ENCODE results near the gene PSENEN. TPM values are rescaled to one million over a fixed set of nuclear protein-coding genes. Genes with fewer than 3 reads are reported as not detected.
A peak's percentile ranks its signal among the peaks of the same experiment; 100 is the strongest.

The PSENEN gene
- total RNA-seq, 1 experiment from 2014 or later, result 42.9 TPM

DNA sequence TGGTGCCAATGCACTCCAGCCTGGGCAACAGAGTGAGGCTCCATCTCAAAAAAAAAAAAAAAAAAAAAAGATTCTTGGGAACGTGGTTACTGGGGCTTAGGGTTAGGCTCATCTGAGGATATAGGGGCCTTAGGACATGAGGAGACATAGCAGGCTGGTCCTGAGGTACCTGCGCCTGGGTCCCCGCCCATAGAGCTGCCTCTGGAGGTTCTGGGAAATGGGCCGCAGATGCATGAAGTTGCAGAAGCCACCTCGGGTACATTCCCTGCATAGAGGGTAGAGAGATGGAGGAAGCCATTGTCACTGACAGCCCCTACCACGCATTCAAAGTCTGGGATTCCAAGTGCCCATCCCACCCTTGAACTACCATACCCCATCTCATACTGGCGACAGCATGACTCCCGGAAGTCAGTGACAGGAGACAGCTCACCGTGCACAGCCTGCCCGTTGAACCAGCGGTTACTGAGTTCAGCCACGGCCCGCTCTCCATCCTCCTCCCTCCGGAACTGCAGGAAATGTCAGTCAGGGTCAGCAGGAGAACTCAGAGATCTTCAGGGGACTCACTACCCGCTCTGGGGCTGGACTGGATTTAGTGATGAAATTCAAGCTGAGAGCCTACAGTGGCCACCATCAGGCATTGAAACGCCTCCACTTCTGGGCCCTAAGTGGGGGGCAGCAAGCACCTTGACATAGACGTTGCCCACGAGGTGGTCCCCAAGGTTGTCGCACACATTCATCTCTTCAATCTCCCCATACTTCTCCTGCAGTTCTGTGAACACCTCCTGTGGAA, 1.6 kb upstream of the PSENEN start:
- Histone ChIP-seq H3K4me3 (ENCODE audit: low read length) (peak overlapping the region; percentile 90; the same call in 1 of the 2 replicates), H3K4me1 (ENCODE audit: insufficient read depth, low read length) (peaks cover 22% of the 10 kb centered on the region), H3K27me3 (ENCODE audit: low read length) (no peaks in the 10 kb centered on the region), H3K9ac (ENCODE audit: low read length) (no peak overlapping the region), H4K20me1 (ENCODE audit: low read length) (no peaks in the 10 kb centered on the region), H3K27ac (ENCODE audit: low read length) (no peak overlapping the region), H3K9me3 (ENCODE audit: low read length) (no peaks in the 10 kb centered on the region), H3K9me2 (replicated peaks; ENCODE audit: low read length) (no peaks in the 10 kb centered on the region), H2AFZ (ENCODE audit: low read length) (no peak overlapping the region), H3K4me2 (ENCODE audit: low read length) (peak overlapping the region; percentile 88), H3K36me3 (ENCODE audit: low read depth, low read length) (no peaks in the 10 kb centered on the region), H3F3A (ENCODE audit: low read length, unreplicated experiment) (no peaks in the 10 kb centered on the region), H3K79me2 (ENCODE audit: low read length) (peaks cover 18% of the 10 kb centered on the region)
- DNase-seq, result no peak
- ATAC-seq, result no peak
- no TSS peak for BruUV-seq (replicated peaks)
- ChIA-PET CTCF (no interaction called here), POLR2A (ENCODE audit: unreplicated experiment) (no interaction called here)
- TF ChIP-seq EZH2phosphoT487 (IDR thresholded peaks at IDR 0.05; ENCODE audit: borderline replicate concordance, low read length) (no peak), EZH2 (IDR thresholded peaks at IDR 0.05; ENCODE audit: low read length, unreplicated experiment) (no peak)
- TF ChIP-seq, protein P1, sequence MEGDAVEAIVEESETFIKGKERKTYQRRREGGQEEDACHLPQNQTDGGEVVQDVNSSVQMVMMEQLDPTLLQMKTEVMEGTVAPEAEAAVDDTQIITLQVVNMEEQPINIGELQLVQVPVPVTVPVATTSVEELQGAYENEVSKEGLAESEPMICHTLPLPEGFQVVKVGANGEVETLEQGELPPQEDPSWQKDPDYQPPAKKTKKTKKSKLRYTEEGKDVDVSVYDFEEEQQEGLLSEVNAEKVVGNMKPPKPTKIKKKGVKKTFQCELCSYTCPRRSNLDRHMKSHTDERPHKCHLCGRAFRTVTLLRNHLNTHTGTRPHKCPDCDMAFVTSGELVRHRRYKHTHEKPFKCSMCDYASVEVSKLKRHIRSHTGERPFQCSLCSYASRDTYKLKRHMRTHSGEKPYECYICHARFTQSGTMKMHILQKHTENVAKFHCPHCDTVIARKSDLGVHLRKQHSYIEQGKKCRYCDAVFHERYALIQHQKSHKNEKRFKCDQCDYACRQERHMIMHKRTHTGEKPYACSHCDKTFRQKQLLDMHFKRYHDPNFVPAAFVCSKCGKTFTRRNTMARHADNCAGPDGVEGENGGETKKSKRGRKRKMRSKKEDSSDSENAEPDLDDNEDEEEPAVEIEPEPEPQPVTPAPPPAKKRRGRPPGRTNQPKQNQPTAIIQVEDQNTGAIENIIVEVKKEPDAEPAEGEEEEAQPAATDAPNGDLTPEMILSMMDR (conservative IDR thresholded peaks at IDR 0.05; ENCODE audit: low read depth, low read length), result no peak
- intact Hi-C loops (cut with micrococcal nuclease), result loop anchor here (2.0 kb wide), 1 partner anchor 27 kb away; no protein-coding TSS in a partner anchor

- H3K9me3 ChIP-seq (ENCODE audit: low read length), result no peaks in the 10 kb centered on the region
- peak overlapping the region; percentile 88 for H2AFZ ChIP-seq (ENCODE audit: low read length)
- TSS peak; percentile 70 for BruUV-seq (replicated peaks)
- H3K4me3 ChIP-seq (ENCODE audit: low read length), result peak overlapping the region; percentile 90
- POLR2A ChIA-PET (ENCODE audit: unreplicated experiment), result interaction anchor here (0.7 kb wide), 1 partner anchor 32 kb away, joined by 7 read pairs; no protein-coding TSS in a partner anchor
- peaks cover 23% of the 10 kb centered on the region for H3K79me2 ChIP-seq (ENCODE audit: low read length)
- DNase-seq (peak; percentile 90), ATAC-seq (peak; percentile 56)
- intact Hi-C loops (cut with micrococcal nuclease), result loop anchor here (2.0 kb wide), 1 partner anchor 28 kb away; no protein-coding TSS in a partner anchor
- no peaks in the 10 kb centered on the region for H3K27me3 ChIP-seq (ENCODE audit: low read length)
- H3K36me3 ChIP-seq (ENCODE audit: low read depth, low read length), result no peaks in the 10 kb centered on the region
- H3K9me2 ChIP-seq (replicated peaks; ENCODE audit: low read length), result no peaks in the 10 kb centered on the region
- H3K4me2 ChIP-seq (ENCODE audit: low read length), result peak overlapping the region; percentile 88
- H3K27ac ChIP-seq (ENCODE audit: low read length), result peak overlapping the region; percentile 92
- no peaks in the 10 kb centered on the region for H3F3A ChIP-seq (ENCODE audit: low read length, unreplicated experiment)
- no peaks in the 10 kb centered on the region for H4K20me1 ChIP-seq (ENCODE audit: low read length)
- peaks cover 23% of the 10 kb centered on the region for H3K4me1 ChIP-seq (ENCODE audit: insufficient read depth, low read length)
- H3K9ac ChIP-seq (ENCODE audit: low read length), result peak overlapping the region; percentile 96
- CTCF ChIA-PET, result no interaction called here
- TF ChIP-seq, protein P1 (conservative IDR thresholded peaks at IDR 0.05; ENCODE audit: low read depth, low read length), result peak; percentile 39; the same call in 1 of the 2 replicates
- TF ChIP-seq EZH2phosphoT487 (IDR thresholded peaks at IDR 0.05; ENCODE audit: borderline replicate concordance, low read length), result no peak
Observed at GRCh38 chr19:35744430-35745327, 772 bp upstream of the PSENEN start.
